ENCODE results near the gene ZFYVE28.
"Not testable (repeated sequence)": the region's sequence is repeated elsewhere in the genome, so short reads cannot be mapped to it uniquely, and the experiment has no call there.

The ZFYVE28 gene

DNA sequence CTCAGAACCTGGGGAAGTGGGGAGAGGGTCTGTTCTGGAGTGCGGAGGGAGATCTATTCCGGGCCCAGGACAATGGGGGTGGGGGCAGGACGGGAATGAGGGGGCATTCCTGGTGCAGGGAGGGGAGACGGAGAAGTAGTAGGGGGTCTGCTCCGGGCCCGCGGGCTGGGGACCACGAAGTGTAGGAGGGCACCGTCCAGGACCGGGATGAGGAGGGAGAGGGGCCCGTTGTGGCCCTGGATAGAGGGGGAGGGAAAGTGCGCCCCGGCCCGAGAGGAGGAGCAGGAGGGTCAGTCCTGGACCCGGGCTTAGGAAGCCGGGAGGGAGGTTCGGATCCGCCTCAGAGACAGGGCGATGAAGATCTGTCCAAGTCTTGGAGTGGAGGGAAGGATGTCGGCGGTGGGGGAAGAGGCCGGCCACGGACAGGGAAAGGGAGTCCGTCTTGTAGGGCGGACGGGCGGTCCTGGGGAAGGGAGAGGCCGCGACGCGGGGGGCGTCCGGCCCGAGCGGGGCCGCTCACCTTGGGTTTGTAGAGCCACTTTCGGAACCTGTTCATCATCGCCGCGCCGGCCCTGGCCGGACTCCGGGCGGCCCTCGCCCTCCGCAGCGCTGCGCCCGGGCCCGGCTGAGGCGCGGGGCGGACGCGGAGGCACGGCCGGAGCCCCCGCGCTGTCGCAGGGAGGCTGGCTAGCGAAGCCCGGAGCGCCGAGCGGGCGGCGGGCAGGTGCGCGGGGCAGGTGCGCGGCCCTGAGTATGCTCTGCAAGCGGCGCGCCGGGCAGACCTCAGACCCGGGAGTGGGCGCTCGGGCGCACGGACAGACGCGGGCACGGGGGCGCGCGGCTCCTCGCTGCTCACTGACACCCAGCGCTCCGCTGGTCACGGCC lies at the start of gene ZFYVE28:
Gene ZFYVE28, minus strand, starts transcription at position 881 of the 885 bp plus-strand sequence. Its CDS starts 322 bp downstream, at position 559.
- TF ChIP-seq, protein P1, sequence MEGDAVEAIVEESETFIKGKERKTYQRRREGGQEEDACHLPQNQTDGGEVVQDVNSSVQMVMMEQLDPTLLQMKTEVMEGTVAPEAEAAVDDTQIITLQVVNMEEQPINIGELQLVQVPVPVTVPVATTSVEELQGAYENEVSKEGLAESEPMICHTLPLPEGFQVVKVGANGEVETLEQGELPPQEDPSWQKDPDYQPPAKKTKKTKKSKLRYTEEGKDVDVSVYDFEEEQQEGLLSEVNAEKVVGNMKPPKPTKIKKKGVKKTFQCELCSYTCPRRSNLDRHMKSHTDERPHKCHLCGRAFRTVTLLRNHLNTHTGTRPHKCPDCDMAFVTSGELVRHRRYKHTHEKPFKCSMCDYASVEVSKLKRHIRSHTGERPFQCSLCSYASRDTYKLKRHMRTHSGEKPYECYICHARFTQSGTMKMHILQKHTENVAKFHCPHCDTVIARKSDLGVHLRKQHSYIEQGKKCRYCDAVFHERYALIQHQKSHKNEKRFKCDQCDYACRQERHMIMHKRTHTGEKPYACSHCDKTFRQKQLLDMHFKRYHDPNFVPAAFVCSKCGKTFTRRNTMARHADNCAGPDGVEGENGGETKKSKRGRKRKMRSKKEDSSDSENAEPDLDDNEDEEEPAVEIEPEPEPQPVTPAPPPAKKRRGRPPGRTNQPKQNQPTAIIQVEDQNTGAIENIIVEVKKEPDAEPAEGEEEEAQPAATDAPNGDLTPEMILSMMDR (IDR thresholded peaks at IDR 0.05), result no peak
- peak within 1 kb of the TSS in 1 of 2 donors; percentile 78 for H3K27ac ChIP-seq
- H3K4me3 ChIP-seq, result peak within 1 kb of the TSS; percentile 99
- no peak for DNase-seq (ENCODE audit: low spot score)

DNA sequence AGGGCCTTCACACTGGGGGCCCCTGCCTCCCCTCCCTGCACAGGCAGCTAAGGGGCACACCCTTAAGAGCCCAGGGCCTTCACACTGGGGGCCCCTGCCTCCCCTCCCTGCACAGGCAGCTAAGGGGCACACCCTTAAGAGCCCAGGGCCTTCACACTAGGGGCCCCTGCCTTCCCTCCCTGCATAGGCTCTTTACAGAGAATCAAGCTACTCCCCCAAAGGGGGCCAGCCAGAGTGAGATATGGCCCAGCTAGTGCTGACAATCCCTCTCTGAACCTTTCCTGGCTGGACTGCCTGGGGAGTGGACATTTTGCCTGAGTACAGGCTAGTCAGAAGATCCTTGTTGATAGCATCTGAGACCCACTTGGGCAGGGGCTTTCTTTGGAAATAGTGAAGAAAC lies 47.1 kb upstream of the ZFYVE28 start:
- H3K4me3 ChIP-seq; DNase-seq (ENCODE audit: low spot score); H3K27ac ChIP-seq: not testable (repeated sequence)

DNA sequence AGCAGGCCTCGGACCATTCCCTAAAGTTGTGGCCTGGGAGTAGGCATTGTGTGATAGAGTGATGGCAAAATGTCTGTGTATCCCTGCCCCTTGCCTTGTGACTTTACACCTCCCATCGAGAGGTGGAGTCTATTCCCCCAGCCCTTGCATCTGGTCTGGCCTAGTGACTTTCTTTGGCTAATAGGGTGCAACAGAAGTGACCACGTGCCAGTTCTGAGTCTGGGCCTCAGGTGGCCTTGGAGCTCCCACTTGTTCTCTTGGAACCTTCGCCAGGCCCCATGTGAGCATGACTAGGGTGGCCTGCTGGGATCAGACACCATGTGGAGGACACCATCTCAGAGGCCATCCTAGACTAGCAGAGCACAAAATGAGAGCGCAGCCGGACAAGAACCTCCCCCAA lies 46.6 kb upstream of the ZFYVE28 start:
- TF ChIP-seq, protein P1 (IDR thresholded peaks at IDR 0.05), result no peak
- Histone ChIP-seq H3K27ac (no peak overlapping the region), H3K4me3 (no peak overlapping the region)
- DNase-seq (ENCODE audit: low spot score), result no peak

DNA sequence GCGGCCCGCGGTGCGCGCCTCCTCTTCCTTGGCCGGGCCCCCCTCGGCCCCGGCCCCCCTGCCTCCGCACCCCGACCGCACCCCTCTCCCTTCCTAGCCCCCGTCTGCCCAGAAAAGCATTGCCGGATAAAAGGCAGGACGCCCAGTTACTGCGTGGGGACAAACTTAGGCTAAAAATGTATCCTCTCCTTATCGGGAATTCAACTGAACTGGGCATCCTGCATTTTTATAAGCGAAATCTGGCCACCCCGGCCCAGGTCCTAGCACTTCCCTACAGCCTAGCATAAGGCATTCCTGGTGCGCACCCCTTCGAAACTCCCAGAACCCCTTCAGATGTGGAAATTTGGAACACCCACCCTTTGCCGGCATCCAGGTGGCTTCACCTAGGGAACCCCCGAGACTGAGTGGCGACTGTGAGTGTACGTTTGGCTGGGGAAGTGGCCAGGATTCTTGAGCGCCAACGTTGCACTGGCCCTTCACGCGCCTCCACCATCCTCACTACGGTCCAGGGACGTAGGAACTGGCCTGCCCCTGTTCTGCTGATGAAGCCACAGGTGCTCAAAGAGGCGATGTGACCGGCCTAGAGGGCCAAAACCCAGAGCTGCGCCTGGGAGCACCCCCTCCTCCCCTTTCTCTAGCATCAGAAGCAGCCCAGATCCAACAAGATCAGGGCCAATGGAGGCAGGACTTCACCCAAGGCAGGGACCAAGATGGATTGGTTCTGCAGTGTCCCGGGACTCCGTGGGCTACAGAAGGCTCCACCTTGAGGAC lies 44.7 kb upstream of the ZFYVE28 start:
- no peak for DNase-seq (ENCODE audit: low spot score)
- H3K4me3 ChIP-seq, result peak overlapping the region; percentile 77
- TF ChIP-seq, protein P1 (IDR thresholded peaks at IDR 0.05), result no peak
- peak overlapping the region in 1 of 2 donors; percentile 60 for H3K27ac ChIP-seq

DNA sequence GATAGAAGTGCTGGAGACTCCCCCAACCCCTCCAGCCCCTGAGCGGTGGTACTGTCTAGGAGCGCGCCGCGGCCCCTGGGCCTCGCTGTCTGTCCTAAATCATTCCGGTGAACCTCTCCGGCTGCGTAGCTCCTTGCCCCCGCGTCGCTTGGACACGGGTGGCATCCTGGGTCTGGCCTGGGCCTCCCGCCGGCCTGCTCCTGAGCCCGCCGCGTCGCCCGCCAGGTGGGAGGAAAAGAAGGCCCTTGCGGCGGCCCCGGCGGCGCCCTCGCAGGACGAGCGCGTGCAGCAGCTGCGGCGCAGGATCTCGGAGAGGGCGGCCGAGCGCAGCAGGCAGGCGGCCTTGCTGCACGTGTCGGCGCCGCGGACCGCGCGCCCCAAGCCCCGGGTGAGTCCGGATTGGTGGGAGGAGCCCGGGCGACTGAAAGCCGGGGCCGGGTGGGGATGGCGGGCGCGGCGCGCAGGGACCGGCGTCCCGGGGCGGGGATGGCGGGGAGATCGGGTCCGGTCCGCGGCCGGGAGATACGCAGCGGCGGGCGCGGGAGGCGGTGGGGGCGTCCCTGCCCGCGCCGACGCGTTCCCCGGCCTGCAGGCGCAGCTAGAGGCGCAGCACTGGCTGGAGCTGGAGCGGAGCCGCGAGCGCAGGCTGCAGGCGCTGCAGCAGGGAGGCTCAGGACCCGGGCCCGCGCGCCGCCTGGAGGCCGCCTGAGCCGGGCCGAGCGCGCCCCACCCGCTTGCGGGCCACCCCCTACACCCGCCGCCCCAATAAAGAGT lies 44.0 kb upstream of the ZFYVE28 start:
- TF ChIP-seq, protein P1 (IDR thresholded peaks at IDR 0.05), result peak; percentile 48
- peak overlapping the region; percentile 77 for H3K4me3 ChIP-seq
- no peak for DNase-seq (ENCODE audit: low spot score)
- peak overlapping the region in 1 of 2 donors; percentile 60 for H3K27ac ChIP-seq

DNA sequence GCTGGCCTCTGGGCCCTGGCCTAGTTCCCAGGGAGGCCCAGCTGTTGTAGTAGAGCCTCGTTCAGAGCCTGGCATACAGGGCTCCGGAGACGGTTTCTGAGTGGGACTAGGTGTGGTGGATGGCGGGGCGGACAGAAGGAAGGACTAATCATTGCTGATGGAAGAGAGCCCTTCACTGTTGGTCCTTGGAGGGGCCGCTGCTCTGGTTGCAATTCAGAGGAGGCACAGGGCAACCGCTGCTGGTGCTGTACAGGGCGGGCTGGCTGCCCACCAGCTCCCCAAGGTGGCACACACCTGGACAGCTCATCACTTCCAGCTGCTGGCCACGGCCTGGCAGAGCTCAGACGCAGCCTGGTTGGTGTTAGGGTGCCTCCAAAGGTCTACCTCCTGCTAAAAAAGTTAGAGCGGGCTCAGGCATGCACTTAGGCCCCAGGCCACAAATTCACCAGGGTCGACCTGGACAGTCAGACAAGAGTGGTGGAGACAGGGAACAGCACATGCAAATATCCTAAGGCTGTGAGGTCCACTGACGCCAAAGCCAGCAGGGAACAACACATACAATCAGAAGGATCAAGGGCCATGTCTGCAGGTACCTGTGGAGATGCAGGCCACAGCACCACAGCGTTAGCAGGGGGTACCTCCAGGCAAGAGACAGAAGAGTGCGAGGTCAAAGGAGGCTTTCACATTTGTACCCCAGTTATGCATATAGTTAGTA lies 43.0 kb upstream of the ZFYVE28 start:
- TF ChIP-seq, protein P1 (IDR thresholded peaks at IDR 0.05), result no peak
- DNase-seq (ENCODE audit: low spot score), result no peak
- H3K4me3 ChIP-seq, result no peak overlapping the region

More for the DNA sequence above, 43.0 kb upstream of the ZFYVE28 start:
- H3K27ac ChIP-seq, result no peak overlapping the region

Measured in coronary artery (tissue), 2 donors.